Measurements from ENCODE around the gene NOP16. TPM values are rescaled to one million over a fixed set of nuclear protein-coding genes. Genes with fewer than 3 reads are reported as not detected.

Gene NOP16
- total RNA-seq, 1 donor from 2014 or later: 12.0 TPM

- ATAC-seq (no peak), DNase-seq (ENCODE audit: low spot score) (no peak)
These were observed 26.2 kb downstream of the NOP16 start for GRCh38 chr5:176362233-176362490.

- ATAC-seq (peak; percentile 96), DNase-seq (ENCODE audit: low spot score) (peak; percentile 97)
These were observed 26.8 kb downstream of the NOP16 start, which contains the start of gene KIAA1191 for GRCh38 chr5:176361437-176362232. KIAA1191 (minus strand) TSS chr5:176361764; CDS start chr5:176359508, 2,256 bp downstream.

DNA sequence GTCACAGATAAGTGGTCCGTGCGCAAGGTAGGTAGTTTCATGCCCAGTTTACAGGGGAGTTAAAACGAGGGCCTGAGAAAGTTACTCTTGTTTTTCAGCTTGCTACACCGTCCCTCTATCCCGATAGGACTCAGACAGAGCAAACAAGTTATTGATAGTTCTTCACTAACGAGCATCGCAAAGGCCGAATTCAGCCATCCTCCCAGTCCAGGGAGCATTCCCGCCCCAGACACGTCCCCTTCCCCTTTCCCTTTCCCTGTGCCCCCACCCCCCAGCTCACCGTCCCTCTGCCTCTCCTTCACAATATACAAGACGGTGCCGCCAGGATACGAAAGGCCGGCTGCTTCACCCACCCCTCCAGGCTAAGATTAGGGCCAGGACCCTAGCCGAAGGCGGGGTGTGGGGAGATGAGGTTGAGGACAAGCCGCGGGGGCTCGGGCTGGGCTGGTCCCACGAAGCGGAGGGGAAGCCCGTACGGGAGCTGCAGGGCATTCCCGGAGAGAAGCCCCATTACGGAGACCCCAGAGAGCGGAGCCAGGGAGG is 27.4 kb downstream of the NOP16 start:
- DNase-seq (ENCODE audit: low spot score) (peak; percentile 54), ATAC-seq (peak; percentile 19)

- DNase-seq (ENCODE audit: low spot score): no peak
- ATAC-seq: no peak
These were observed 28.7 kb downstream of the NOP16 start for GRCh38 chr5:176359658-176360057.

DNA sequence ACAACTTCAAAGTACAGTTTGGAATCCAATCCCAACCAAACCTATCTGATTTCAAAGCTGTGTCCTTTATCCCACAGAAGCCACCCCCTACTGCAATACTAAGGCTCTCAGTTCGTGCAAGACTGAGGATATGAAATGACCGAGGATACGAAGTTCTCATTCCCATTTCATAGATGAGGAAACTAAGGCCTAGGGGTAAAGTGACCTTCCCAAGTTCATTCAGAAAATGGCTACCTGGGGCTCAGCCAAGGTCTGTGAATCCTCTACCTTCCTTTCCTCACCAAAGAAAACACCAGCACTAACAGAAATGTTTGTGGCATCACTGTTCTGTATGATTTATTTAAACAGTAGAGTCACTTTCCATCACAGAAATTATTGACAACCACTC is 32.2 kb downstream of the NOP16 start:
- no peak for ATAC-seq
- no peak for DNase-seq (ENCODE audit: low spot score)

- ATAC-seq (no peak), DNase-seq (ENCODE audit: low spot score) (no peak)
These were observed 32.8 kb downstream of the NOP16 start for GRCh38 chr5:176355400-176356178.

DNA sequence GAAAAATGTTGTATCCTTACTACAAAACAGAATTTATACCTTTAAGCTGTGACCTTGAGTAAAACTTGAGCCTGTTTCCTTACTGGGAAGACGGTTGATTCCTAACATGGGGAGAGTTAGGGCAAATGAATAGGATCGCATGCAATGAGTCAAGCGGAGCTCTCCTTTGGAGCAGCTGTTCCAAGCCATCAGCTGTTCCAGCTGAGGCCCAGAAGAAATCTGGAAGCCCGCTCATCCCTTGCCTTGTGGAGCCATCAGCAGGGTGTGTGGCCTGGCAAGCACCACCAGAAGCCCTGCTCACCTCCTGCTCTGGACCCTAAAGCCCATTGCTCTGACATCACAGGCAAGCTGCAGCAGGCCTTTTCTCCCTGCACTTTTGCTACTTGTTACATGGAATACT is 34.9 kb downstream of the NOP16 start:
- ATAC-seq (no peak), DNase-seq (ENCODE audit: low spot score) (no peak)

DNA sequence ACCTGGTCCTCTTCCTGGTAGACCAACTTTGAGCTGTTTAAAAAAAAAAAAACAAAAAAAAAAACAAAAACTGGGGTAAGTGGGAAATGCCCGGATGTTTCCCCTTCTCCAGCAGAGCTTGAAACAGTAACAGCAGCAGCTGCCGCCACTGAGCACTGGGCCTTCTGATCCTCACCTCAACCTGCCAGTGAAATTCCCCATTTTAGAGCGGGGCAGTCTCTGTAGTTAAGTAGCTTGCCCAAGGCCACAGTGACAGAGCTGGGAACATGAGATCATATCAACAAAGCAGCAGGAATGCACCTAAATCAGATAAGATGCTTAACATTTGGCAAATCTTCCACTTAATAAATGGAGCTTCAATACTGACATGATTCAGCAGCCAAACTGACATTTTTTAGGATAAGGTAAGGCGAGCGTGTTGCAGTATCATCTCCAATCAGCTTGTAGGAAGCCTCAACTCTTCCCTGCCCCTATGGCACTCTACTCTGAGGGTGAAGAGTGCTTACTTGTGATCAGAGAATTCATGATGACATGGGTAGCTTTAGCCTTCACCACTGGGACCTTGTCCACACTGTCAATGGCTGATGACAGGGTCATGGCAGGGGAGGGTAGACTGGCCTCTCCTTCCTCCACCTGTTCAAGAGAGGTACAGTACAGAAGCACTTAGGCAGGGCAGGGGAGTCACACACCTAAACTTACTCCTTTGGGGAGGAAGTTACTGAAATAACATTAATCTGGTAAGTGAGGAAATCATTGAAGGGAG is 36.1 kb downstream of the NOP16 start:
- ATAC-seq (peak; percentile 46), DNase-seq (ENCODE audit: low spot score) (no peak)

- no peak for ATAC-seq
- DNase-seq (ENCODE audit: low spot score): no peak
These were observed 38.0 kb downstream of the NOP16 start for GRCh38 chr5:176350416-176350815.

- no peak for DNase-seq (ENCODE audit: low spot score)
These were observed 45.5 kb downstream of the NOP16 start for GRCh38 chr5:176342766-176343458.

DNA sequence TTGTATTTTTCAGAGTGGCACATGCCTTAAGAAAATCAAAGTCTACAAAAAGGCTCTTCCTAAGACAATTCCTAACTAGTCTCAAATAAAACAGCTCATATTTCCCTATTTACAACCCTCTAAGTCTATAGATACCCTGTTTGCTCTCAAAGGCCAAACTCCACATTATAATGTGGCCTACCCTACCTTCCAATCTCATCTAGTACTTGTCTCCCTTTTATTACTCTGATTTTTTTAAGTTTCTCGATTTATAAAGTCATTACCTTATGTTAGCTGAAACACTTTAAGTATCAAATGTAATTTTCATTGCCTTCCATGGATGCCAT is 46.3 kb downstream of the NOP16 start:
- ATAC-seq (no peak), DNase-seq (ENCODE audit: low spot score) (no peak)

More at GRCh38 chr5:176342766-176343458, 45.5 kb downstream of the NOP16 start:
- ATAC-seq: no peak

- ATAC-seq (peak; percentile 65), DNase-seq (ENCODE audit: low spot score) (no peak)
These were observed 46.9 kb downstream of the NOP16 start for GRCh38 chr5:176341325-176342157.

DNA sequence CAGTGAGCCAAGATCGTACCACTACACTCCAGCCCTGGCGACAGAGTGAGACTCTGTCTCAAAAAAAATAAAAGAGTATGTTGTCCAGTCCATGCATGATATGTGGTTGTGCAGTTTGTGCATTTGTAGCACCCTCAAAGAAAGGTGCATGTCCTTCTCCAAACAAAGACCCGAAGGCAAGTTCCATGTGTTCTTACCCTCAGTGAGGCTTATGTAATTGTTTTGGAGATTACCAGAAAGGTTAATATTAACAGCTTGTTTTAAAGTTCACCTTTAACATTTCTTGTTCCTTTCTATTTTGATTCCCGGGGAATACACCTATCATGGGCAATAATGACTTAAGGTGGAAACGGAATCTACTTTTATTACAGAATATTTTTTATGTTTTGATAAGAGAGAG is 49.1 kb downstream of the NOP16 start:
- peak; percentile 73 for ATAC-seq
- no peak for DNase-seq (ENCODE audit: low spot score)

GRCh38 chr5:176337913-176338312 is 50.5 kb downstream of the NOP16 start:
- DNase-seq (ENCODE audit: low spot score): peak; percentile 55
- ATAC-seq: peak; percentile 60

DNA sequence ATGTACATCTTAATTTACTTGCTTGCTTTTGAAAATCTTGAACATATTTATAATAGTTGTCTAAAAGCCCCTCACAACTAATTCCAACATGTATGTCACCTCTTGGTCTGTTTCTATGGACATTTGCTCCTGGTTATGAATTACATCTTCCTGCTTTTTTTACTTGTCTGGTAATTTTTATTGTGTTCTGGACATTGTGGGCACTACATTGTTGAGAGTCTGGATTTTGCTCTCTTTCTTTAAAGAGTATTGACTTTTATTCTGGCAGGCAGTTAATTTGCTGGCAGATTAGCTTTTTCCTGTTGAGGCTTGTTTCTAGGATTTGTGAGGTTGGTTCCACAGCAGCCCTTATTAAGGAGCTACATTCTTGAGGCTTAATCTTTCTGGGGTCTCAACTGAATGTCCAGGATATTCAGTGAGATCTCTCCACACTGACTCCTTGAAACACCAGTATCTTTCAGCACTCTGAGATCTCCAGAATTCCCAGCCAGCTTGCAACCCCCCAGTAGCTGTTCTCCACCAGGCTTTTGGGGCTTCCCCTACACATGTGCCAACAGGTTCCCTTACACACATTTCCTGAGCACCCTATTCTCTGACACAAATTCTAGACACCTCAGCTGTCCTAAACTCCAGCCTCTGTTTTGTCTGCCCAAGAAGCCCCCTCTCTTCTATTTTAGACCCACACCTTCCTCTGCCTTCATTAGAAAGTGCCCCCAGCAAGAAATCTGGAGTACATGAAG is 54.2 kb downstream of the NOP16 start:
- DNase-seq (ENCODE audit: low spot score) (no peak), ATAC-seq (no peak)

Data from left lobe of liver (tissue), 2 donors.